Effector memory CD4-positive, alpha-beta T cell (primary cell): ENCODE data around the gene MYOM1.

Experiments used
- DNase-seq, 3 donors: peaks; one replicate each; pipeline ENCODE4 v3.0.0-alpha.2; 2020
- H3K27ac ChIP-seq: 2 replicates; pipeline ENCODE4 v1.7.0; 2013; ENCODE audit warnings: mild to moderate bottlenecking, low read length, moderate library complexity; ENCODE audit not compliant: insufficient read depth, poor library complexity, severe bottlenecking
- H3K27me3 ChIP-seq: replicated peaks from 2 replicates; pipeline ENCODE4 v1.7.0; 2013; ENCODE audit warnings: mild to moderate bottlenecking, low read length; ENCODE audit not compliant: insufficient read depth, control insufficient read depth, poor library complexity, severe bottlenecking
- H3K36me3 ChIP-seq: 2 replicates; pipeline ENCODE4 v1.7.0; 2013; ENCODE audit warnings: mild to moderate bottlenecking, low read length, moderate library complexity; ENCODE audit not compliant: control insufficient read depth, insufficient read depth
- H3K4me1 ChIP-seq: 2 replicates; pipeline ENCODE4 v1.7.0; 2013; ENCODE audit warnings: low read length, mild to moderate bottlenecking; ENCODE audit not compliant: control insufficient read depth, insufficient read depth, poor library complexity, severe bottlenecking
- H3K4me3 ChIP-seq: 2 replicates; pipeline ENCODE4 v1.7.0; 2013; ENCODE audit warnings: low read length, low read depth, mild to moderate bottlenecking; ENCODE audit not compliant: insufficient read depth, poor library complexity, severe bottlenecking
- H3K9me3 ChIP-seq: 2 replicates; pipeline ENCODE4 v1.7.0; 2013; ENCODE audit warnings: mild to moderate bottlenecking, low read length, moderate library complexity; ENCODE audit not compliant: control insufficient read depth

The MYOM1 gene

DNA sequence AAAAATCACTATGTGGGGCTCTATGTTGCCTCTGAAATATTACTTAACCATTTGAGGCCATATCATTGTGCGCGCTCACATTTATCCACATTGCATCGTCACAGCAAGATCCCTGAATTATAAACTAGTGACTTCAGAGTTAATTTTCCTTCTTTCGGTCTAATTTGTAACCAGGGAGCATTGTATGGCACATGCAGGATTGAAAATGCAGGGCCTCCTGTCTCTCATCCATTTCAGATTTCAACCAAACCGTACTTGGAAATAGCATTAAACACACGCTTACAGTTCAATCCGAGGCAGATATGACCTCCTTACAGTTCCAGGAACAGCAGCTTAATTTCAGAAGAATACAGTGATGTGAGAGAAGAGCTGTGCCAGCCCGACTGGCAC is 532 bp downstream of the MYOM1 start:
- DNase-seq = no peak
- Histone ChIP-seq H3K27ac (no peak overlapping the region), H3K9me3 (no peaks in the 10 kb centered on the region), H3K27me3 (no peaks in the 10 kb centered on the region), H3K4me3 (no peak overlapping the region), H3K4me1 (no peaks in the 10 kb centered on the region), H3K36me3 (no peaks in the 10 kb centered on the region)

DNA sequence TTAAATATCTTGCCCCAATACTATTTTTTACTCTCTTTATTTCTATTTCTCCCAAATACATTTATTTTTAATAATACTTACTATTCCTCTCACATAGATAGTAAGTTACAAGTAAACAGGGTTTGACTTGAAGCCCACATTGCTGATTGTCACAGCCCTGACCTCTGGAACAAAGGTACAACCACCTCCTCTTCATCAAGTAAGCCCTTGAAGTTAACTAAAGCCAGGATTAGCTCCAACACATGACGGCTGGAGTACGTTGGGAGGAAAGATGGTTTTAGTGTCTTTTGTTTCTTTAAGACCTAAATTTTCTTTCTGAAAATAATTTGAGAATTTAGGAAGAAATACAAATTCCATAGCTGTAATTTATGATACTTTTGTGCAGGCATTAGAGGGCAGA is 949 bp downstream of the MYOM1 start:
- no peaks in the 10 kb centered on the region for H3K9me3 ChIP-seq
- H3K27me3 ChIP-seq = no peaks in the 10 kb centered on the region
- H3K4me3 ChIP-seq = no peak overlapping the region
- H3K36me3 ChIP-seq = no peaks in the 10 kb centered on the region
- no peak overlapping the region for H3K27ac ChIP-seq
- no peaks in the 10 kb centered on the region for H3K4me1 ChIP-seq
- no peak for DNase-seq

DNA sequence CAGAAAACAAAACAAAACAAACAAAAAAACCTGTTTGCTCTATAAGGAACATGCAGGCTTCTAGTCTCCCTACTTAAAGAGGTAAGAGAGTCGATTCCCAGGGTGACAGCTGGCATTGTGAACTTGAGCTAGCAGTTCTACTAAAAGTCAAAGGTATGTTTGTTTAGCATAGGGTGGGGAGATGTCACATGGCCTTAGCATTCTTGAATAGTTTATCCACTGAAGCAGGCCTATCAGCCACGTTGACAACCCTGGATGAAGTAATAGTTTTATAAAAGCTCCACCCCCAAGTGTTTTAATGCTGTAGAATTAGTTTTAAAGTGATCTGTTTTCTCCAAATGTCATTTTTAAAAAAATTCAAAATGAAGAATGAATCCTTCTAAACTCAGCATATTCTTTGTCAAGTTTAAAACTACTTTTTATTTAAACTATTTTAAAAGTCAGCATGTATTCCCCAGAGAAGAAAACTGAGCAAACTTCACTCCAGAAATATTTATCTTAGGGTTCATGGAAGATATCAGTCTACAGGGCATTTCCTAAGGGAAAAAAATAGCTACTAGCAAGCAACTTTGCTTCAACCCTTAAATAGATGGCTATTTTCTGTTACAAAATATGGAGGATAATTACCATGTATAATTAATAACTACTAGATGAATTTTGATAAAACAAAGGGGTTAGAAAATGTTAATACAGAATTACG is 1.7 kb downstream of the MYOM1 start:
- H3K36me3 ChIP-seq = no peaks in the 10 kb centered on the region
- H3K4me1 ChIP-seq = peaks cover 5% of the 10 kb centered on the region
- H3K27ac ChIP-seq = no peak overlapping the region
- H3K9me3 ChIP-seq = no peaks in the 10 kb centered on the region
- no peaks in the 10 kb centered on the region for H3K27me3 ChIP-seq
- no peak overlapping the region for H3K4me3 ChIP-seq
- no peak for DNase-seq

DNA sequence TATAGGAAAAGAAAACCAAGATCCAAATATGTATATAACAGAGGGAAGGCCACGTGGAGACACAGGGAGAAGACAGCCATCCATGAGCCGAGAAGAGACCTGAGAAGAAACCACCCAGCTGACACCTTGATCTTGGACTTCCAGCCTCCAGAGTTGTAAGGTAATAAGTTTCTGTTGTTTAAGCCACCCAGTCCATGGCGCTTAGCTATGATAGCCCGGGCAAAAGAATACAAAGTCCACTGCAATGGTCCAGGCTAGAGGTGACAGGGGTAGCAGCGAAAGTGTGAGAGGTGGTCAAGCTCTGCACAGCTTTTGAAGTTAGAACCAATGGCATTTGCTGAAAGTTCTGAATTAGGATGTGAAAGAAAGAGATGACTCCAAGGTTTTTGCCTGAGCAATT is 2.8 kb downstream of the MYOM1 start:
- Histone ChIP-seq H3K27ac (no peak overlapping the region), H3K27me3 (no peaks in the 10 kb centered on the region), H3K9me3 (no peaks in the 10 kb centered on the region), H3K36me3 (no peaks in the 10 kb centered on the region), H3K4me1 (peaks cover 5% of the 10 kb centered on the region), H3K4me3 (no peak overlapping the region)
- DNase-seq = no peak

DNA sequence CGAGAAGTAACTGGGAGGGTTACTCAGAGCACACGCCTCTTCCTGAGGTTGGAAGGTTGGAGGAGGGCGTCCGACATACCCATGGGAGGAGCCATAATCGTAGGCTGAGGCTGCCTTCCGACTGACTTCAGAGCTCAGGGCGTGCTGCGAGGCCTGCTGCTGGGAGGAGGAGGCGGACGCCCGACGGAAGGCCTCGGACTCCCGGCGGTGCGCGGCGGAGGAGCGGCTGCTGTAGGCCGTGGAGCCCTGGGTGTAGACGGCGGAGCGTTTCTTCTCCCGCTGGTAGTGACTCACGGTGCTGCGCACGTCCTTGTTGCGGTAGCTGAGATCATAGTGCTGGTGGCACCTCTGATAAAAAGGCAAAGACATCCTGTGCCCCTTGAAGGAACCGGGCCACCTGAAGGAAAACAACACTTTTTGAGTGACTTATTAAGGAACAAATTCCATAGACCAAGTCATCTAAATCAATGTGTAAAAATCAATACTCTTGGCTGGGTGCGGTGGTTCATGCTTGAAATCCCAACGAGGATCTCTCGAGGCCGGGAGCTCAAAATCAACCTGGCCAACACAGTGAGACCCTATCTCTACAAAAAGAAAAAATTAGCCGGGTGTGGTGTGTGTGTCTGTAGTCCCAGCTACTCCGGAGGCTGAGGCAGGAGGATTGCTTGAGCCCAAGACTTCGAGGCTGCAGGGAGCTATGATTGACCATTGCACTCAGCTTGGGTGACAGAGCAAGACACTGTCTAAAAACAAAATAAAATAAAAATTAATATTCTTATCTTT is 4.7 kb downstream of the MYOM1 start:
- H3K4me3 ChIP-seq = no peak overlapping the region
- H3K9me3 ChIP-seq = no peaks in the 10 kb centered on the region
- DNase-seq = no peak
- H3K4me1 ChIP-seq = peaks cover 5% of the 10 kb centered on the region
- no peaks in the 10 kb centered on the region for H3K36me3 ChIP-seq
- H3K27me3 ChIP-seq = no peaks in the 10 kb centered on the region
- H3K27ac ChIP-seq = no peak overlapping the region

DNA sequence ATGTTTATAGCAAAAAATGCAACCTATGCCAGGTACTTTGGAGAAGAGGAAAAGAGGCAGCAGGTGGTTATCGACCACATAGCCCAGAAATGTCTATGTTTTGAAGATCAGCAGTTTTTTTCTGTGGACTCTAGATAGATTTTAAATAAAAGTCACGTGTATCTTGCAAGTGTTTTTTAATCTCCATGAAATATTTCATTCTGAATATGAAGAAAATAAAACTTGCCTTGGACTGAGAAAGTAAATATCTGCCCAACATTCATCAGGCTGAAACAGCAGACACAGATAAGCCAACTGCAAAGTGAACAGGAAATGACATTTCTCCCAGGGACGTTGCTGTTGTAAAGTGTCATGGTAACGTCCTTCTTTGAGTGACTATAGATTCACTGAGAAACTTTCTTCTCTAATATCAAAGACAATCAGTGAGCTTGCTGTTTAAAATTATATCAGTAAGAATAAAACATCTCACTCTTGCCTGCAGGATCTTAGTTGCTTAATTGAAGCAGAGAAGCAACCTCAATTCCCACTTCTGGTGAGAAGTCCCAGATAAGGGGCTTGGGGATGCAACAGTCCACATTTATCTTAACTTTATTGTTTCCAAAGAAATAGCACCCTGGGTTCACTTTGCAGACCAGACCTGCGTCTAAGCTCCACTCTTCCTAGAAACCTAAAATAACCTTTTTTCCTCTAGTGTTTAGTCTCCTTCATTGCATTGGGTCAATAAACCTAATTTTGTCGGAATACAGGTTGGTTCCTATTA is 6.3 kb downstream of the MYOM1 start:
- no peaks in the 10 kb centered on the region for H3K36me3 ChIP-seq
- H3K27ac ChIP-seq = no peak overlapping the region
- DNase-seq = no peak
- H3K4me1 ChIP-seq = peaks cover 5% of the 10 kb centered on the region
- no peak overlapping the region for H3K4me3 ChIP-seq
- no peaks in the 10 kb centered on the region for H3K27me3 ChIP-seq
- no peaks in the 10 kb centered on the region for H3K9me3 ChIP-seq

DNA sequence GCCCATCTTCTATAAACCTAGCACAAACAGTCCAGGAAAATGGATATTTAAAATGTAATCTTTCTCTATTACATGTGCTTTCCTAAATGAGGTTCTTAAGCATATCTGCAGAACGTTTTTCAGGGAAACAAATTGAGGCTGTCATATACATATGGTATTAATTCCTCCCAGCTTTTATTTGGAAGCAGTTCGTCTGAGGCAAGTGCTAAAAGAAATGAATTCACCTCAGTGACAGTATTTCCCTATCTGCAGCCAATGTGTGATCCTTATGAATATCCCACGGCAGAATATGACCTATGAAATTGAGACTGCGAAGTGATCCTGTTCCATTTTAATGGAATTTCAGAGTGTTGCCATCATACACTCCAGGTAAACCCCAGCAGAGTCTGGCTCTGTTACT is 7.1 kb downstream of the MYOM1 start:
- Histone ChIP-seq H3K4me1 (peaks cover 5% of the 10 kb centered on the region), H3K9me3 (no peaks in the 10 kb centered on the region)

DNA sequence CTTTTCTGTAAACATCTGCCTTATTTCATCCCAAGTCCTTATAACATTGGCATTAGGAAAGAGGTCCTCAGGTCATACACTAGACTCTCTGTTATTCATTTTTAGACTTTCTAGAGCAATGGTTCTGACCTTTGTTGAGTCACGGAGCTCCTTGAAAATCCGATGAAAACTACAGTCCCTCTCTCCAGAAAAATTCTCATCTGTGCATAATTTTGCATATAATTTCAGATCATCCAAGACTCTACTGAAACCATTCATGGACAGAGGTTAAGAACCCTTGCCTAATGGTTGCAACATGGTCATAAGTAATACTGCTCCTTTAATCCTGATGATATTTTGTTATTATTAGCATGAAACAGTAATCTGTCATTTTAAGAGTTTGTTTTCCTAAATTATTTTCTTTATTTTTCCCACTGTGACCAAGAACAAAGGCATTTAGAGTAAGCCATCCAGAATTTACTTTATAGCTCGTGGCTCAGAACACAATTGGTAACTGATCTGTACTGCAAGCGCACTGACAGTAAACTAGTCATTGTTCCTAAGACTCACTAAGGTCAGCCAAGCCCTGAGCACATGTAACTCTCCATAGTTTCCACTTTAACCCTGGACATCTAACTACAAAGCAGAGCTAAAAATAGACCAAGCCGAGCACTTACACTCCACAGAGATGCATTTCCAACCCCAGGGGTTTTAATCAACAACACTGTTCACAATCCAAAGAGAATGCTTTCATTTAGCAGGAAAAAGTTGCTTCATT is 8.4 kb downstream of the MYOM1 start:
- Histone ChIP-seq H3K27ac (no peak overlapping the region), H3K4me1 (peaks cover 5% of the 10 kb centered on the region), H3K36me3 (no peaks in the 10 kb centered on the region), H3K4me3 (no peak overlapping the region), H3K27me3 (no peaks in the 10 kb centered on the region), H3K9me3 (no peaks in the 10 kb centered on the region)
- DNase-seq = no peak

More for the DNA sequence above, 7.1 kb downstream of the MYOM1 start:
- Histone ChIP-seq H3K36me3 (no peaks in the 10 kb centered on the region), H3K27me3 (no peaks in the 10 kb centered on the region), H3K27ac (no peak overlapping the region), H3K4me3 (no peak overlapping the region)
- DNase-seq = no peak

DNA sequence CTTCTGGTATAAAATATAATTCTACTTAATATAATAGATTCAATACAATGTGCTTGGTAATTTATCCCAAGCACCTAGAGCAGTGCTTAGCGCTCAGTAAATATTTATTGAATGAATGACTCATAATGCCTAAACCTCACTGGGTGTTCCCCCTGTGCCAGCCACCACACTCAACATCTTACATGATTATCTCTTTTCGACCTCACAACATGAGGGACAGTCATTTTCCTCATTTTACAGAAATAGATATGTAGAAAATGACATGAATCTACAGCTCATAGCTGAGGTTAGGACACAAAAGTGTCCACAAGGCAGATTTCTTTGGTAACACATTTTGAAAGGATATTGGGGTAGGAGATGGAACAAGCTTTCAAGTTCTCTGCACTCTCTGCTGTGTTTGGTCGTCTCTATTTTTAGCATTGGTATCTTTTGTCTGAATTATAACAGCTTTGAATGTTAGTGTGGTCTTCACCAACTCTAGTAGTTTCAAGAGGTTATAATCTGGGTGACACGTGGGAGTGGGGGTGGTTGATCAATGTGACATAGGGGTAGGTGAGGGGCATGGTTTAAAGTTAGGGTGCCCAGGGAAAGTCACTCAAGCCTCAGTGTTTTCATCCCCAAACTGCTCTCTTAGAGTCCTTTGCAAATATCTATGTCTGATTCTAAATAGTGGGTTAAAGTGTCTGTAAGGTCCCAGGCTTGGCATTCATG is 9.8 kb downstream of the MYOM1 start:
- Histone ChIP-seq H3K4me1 (peaks cover 5% of the 10 kb centered on the region), H3K9me3 (no peaks in the 10 kb centered on the region), H3K27ac (no peak overlapping the region), H3K36me3 (no peaks in the 10 kb centered on the region), H3K27me3 (no peaks in the 10 kb centered on the region), H3K4me3 (no peak overlapping the region)
- no peak for DNase-seq
